ENCODE data around the gene UNC119.

The UNC119 gene

GRCh38 chr17:28573040-28573380 lies 20.6 kb upstream of the UNC119 start:
- DNase-seq (ENCODE audit: low read depth): no peak

GRCh38 chr17:28572259-28573039 lies 20.0 kb upstream of the UNC119 start:
- no peak for DNase-seq (ENCODE audit: low read depth)

DNA sequence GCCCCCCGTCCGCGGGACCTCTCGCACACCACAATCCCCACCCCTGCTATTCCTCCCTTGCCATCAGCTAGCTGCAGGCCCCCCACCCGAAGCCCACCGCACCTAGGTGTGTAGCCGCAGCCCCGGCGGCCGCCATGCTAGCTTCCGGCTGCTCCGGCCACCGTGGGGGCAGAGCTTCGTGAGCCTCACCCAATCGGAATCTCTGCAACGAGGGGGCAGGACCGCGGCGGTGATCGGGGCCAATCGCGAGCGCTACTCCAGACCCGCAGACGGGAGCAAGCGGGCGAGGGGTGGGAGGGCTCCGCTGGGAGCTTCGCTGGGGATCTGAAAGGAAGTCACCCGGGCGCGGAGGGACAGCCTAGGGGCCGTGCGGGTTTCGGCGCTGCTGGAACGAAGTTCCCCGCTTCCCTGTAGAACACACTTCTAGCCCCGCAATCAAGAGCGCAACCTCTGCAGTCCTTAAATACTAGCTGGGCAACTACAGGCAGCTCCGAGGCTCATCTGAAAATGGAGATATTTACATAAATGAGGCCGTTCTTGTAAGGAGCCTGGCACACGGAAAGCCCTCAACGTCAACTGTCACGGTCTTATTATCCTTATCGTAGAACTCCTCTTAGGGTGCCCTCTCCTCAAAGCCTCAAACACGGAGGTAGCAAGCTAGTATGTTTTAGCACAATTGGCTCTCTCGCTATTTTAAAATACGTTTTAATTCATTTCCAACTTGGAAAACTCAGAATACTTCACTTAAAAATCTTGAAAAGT lies 19.1 kb upstream of the UNC119 start, which contains the start of gene PIGS:
PIGS (minus strand) TSS at position 164 of the 762 bp plus-strand sequence; CDS start at position 136, 28 bp downstream.
- peak; percentile 84 for DNase-seq (ENCODE audit: low read depth)

GRCh38 chr17:28570716-28571360 lies 18.4 kb upstream of the UNC119 start:
- no peak for DNase-seq (ENCODE audit: low read depth)

DNA sequence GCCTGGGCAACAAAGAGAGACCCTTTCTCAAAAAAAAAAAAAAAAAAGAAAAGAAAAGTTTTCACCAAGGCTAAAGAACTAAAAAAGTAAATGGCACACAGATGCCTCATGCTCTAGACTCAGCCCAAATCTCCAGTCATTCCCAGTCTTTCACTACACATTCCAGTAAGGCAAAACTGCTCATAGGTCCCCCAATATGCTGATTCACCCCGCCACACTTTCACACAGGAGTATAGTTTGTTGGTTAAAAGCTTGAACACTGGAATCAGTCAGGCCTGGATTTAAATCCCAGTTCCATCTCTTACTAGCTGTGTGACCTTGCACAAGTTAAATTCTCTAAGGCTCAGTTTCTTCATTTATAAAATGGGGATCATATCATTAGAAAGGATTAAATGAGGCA lies 17.0 kb upstream of the UNC119 start:
- no peak for DNase-seq (ENCODE audit: low read depth)

DNA sequence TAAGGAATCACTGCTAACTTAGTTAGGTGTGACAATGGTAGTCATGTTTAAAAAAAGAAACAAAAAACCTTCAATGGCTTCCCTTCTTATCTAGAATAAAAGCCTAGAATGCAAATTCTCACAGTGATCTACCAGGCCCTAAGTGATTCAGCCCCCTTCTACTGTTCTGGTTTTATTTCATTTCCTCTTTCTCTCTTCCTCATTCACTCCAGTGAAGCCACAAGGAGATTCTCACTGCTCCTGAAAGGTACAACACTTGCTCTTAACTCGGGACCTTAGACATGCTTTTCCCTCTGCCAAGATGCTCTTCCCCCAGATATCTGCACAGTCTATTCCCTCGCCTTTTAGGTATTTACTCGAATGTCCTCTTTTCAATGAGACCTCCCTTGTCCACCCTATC lies 15.2 kb upstream of the UNC119 start:
- DNase-seq (ENCODE audit: low read depth): no peak

DNA sequence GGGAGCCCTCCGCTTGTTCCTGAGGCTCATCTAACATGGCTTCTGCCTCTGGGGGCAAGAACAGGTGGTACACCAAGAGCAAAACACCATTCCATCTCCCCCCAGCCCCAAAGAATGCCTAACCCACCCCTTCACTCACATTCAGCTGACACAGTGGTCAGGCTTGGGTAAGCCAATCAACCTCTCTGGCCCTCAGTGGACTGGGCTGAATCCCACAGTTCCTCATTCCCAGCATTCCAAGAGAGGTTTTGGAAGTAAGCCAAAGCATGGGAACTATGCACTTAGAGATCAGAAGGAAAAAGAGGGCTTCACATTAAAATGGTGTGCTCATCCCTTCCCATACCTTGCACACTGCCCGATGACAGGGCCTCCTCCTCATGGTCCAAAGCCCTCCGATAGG lies 11.1 kb upstream of the UNC119 start:
- no peak for DNase-seq (ENCODE audit: low read depth)

DNA sequence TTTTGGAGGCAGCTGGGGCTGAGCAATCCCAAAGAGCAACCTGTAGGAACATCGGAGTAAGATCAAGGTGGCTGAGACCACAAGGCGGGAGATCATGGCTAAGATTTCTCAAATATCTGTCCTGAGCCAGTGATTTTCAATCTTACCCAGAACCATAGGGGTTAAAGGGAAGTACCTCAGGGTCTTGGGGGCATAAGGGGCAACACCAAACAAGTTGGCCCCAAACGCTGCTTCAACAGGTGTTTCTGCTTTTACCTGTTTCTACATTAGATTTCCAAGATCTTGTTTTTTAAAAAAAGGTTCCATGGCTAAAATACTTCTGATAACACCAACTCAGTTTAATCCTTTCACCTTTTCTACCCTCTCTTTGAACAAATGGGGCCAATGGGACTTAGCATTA lies 2.6 kb upstream of the UNC119 start:
- DNase-seq (ENCODE audit: low read depth): no peak

GRCh38 chr17:28554565-28554964 lies 2.1 kb upstream of the UNC119 start:
- no peak for DNase-seq (ENCODE audit: low read depth)

DNA sequence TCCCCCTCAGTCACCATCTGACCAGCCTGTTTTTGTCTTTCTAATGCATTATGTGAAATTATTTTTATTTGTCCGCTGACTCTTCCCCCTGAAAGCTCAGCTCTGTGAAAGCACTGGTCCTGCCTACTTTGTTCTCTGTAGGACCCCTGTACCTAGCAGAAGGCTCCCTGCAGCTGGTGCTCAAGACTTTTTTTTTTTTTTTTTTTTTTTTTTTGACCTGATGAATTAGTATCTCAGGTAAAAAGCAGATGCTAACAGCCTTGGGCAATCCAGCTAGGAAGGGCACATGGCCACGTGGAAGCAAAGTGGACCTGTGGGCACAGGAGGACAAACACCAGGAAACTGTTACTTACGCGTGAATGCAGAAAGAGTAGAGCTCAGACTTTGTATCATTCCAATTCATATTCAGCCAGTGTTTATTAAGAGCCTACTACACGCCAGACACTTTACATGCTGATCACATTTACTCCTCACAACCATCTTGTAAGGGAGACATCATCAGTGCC lies 629 bp upstream of the UNC119 start:
- no peak for DNase-seq (ENCODE audit: low read depth)

DNA sequence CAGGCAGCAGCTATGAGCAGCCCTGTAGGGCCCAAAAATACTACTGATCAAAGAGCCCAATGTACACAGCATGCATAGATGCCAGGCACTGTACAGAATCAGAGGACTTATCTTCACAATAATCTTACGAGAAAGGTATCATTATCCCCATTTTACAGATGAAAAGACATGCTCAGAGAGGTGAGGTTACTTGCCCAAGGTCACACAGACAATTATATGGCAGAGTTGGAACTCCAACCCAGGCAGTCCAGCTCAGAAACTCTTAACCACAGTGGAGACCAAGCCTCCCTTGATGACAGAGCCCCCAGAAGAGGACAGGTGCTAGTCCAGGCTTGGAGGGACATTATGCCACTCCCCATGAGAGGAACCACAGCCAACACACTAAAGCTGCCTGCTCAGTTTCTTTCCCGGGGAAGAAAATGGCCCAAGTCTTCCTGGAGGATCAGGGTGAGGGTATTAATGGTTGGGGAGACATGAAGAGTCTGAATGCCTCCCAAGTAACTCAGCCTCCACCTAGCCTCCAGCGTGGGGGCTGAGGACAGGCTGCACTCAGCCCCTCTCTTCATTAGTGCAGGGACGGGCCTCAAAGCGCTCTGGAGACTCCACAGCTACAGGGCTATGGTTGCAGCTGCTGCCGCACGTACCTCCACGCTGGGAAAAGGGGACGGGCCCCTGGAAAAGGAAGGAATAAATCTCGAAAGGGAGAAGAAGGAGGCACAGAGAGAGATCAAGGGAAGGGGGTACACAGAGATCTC lies 826 bp downstream of the UNC119 start:
- no peak for DNase-seq (ENCODE audit: low read depth)

DNA sequence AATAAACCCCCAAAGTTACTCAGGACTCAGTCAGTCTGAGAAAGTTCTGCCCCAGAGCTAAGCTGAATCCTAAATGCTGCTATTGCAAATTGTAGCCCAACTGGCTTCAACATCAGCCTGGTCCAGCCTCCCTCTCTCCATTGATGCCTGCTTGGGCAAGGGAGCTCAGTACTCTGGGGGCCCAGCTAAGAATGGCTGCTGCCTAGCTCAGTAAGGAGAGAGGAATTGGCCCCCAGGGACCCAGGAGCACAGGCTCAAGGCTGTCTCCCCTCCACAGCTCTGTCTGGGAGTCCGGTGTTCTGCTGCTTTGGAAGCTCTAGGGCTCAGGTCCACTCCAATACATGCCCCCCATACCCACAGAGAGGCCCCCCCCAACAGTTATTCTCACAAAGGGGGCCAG lies 1.6 kb downstream of the UNC119 start:
- no peak for DNase-seq (ENCODE audit: low read depth)

DNA sequence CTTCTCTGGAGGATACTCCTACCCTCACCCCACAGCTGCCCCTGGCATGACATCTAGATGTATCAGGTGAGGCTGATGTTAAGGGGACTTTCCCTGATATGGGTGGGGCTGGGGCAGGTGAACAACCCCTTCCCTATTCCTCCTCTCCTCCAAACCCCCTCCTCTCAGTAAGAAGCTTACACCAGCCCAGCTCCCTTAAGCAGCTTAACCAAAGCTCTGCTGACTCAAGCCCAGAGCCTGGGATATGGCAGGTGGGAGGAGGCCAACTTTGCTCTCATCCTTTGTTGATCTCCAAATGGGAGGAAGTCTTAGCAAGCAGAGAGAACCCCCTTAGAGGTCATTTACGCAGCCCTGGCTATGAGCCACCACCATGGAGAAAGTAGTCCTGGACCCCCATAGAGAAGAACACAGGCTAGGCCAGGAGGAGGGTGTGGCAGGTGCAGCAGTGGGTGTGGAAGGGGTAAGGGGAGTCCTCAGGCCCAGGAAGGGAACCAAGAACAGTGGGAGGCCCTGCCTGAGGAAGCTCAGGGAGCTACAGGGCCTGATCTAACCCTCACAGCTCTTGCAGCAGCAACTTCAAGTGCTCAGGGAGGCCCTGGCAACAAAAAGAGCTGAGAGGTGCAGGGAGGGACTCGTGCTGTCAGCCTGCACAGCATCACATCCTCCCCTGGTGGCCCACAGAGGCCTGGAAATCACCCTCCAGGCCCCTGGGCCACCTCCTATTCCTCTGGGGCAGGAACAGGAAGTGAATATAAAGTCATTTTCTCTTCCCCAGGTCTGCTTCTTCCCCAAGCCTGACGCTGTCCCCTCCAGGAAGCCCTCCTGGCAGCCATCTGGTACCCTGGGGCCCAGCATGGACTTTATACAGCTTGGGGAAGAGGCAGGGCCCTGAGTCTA lies 2.9 kb downstream of the UNC119 start:
- no peak for DNase-seq (ENCODE audit: low read depth)

DNA sequence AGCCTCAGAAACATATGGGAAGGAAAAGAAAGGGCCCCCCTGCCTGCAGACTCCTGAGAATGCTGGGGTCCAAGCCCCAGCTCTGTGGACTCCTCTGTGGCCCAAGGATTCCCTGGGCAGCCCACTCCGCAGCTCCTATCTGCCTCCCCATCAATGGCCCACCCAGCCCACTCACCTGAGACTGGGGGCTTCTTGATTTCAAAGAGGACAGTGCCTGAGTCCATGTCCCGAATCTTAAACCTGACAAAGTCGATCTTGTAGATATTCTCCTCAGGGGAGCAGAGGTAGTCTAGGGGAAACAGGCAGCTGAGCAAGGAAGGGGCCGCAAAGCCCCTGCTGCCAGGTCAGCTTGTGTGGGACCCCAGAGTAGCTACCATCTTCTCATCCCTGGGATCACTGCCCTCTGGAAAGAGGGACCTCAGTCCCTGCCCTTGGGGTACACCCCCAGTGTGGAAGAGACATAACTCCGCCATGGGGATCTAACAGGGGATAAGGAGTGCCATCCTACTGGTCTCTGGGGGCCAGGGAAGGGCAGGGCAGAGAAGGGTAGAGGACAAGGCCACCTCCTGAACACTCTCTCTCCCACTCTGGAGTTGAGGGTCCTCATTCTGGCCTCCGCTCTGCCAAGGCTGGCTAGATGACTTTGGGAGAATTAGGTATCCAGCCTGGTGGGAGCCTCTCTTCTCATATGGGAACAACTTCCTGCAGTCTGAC lies 3.9 kb downstream of the UNC119 start:
- no peak for DNase-seq (ENCODE audit: low read depth)

GRCh38 chr17:28547623-28548416 lies 4.6 kb downstream of the UNC119 start:
- DNase-seq (ENCODE audit: low read depth): peak; percentile 20

GRCh38 chr17:28547096-28547622 lies 5.3 kb downstream of the UNC119 start:
- DNase-seq (ENCODE audit: low read depth): no peak

- DNase-seq (ENCODE audit: low read depth): no peak
Measured at GRCh38 chr17:28545787-28546415, 6.5 kb downstream of the UNC119 start.

DNA sequence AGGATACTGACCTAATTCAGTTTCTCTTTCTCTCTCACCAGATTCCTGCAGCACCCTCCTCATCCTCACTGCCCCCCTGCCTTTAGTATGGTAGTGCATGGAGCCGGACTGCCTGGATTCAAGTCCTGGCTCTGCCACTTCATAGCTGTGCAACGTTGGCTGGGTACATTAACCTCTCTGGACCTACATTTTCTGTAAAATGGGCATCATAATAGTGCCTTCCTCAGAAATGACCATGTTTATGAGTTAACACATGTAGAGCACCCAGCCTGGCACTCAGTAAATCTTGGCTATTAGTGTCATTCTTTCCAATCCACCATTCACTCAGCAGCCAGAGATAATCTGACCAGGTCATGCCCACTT lies 7.3 kb downstream of the UNC119 start:
- DNase-seq (ENCODE audit: low read depth): no peak
